PC-9 (cell line): ENCODE data around the gene TNFRSF1B.

Source experiments
- CTCF ChIP-seq: fragments of 200-600 bp; sonication (generic); conservative IDR thresholded peaks from 2 replicates; pipeline ENCODE4 v1.6.1; 2017; ENCODE audit warnings: mixed run types, antibody characterized with exemption, mild to moderate bottlenecking, moderate library complexity
- EZH2 ChIP-seq: fragments of 200-600 bp; sonication (generic); IDR thresholded peaks from 2 replicates; pipeline ENCODE4 v1.8.0; 2017; ENCODE audit warnings: antibody characterized with exemption, low read depth

GRCh38 chr1:12201352-12202189, 34.8 kb downstream of the TNFRSF1B start:
- TF ChIP-seq CTCF = no peak
- no peak for TF ChIP-seq EZH2
